ENCODE results near the gene EVI5.
"Not testable (repeated sequence)": the region's sequence is repeated elsewhere in the genome, so short reads cannot be mapped to it uniquely, and the experiment has no call there.

The EVI5 gene

GRCh38 chr1:92663775-92664174, 121.1 kb downstream of the EVI5 start:
- no peak for ATAC-seq (ENCODE audit: low read depth)
- DNase-seq (ENCODE audit: low spot score): no peak
- no peaks in the 10 kb centered on the region for H3K9me3 ChIP-seq (ENCODE audit: severe bottlenecking)
- TF ChIP-seq CTCF (IDR thresholded peaks at IDR 0.05; ENCODE audit: poor library complexity, severe bottlenecking): no peak
- H3K27ac ChIP-seq (ENCODE audit: poor library complexity, severe bottlenecking): no peak overlapping the region
- no peak overlapping the region for H3K4me3 ChIP-seq (ENCODE audit: severe bottlenecking)
- no peaks in the 10 kb centered on the region for H3K4me1 ChIP-seq (ENCODE audit: insufficient read depth, poor library complexity, severe bottlenecking)
- peaks cover 30% of the 10 kb centered on the region for H3K36me3 ChIP-seq (ENCODE audit: low read depth)
- no peaks in the 10 kb centered on the region for H3K27me3 ChIP-seq (ENCODE audit: insufficient read depth, poor library complexity, severe bottlenecking)

GRCh38 chr1:92662048-92662447, 122.9 kb downstream of the EVI5 start:
- Histone ChIP-seq H3K27ac (ENCODE audit: poor library complexity, severe bottlenecking) (no peak overlapping the region), H3K4me1 (ENCODE audit: insufficient read depth, poor library complexity, severe bottlenecking) (no peaks in the 10 kb centered on the region), H3K36me3 (ENCODE audit: low read depth) (peaks cover 32% of the 10 kb centered on the region), H3K9me3 (ENCODE audit: severe bottlenecking) (no peaks in the 10 kb centered on the region), H3K27me3 (ENCODE audit: insufficient read depth, poor library complexity, severe bottlenecking) (no peaks in the 10 kb centered on the region), H3K4me3 (ENCODE audit: severe bottlenecking) (no peak overlapping the region)
- TF ChIP-seq CTCF (IDR thresholded peaks at IDR 0.05; ENCODE audit: poor library complexity, severe bottlenecking): no peak
- ATAC-seq (ENCODE audit: low read depth) (no peak), DNase-seq (ENCODE audit: low spot score) (no peak)

GRCh38 chr1:92657701-92658100, 127.2 kb downstream of the EVI5 start:
- ATAC-seq (ENCODE audit: low read depth) (no peak), DNase-seq (ENCODE audit: low spot score) (no peak)
- Histone ChIP-seq H3K27ac (ENCODE audit: poor library complexity, severe bottlenecking) (no peak overlapping the region), H3K4me1 (ENCODE audit: insufficient read depth, poor library complexity, severe bottlenecking) (no peaks in the 10 kb centered on the region), H3K27me3 (ENCODE audit: insufficient read depth, poor library complexity, severe bottlenecking) (no peaks in the 10 kb centered on the region), H3K36me3 (ENCODE audit: low read depth) (peaks cover 34% of the 10 kb centered on the region), H3K4me3 (ENCODE audit: severe bottlenecking) (no peak overlapping the region), H3K9me3 (ENCODE audit: severe bottlenecking) (peaks cover 6% of the 10 kb centered on the region)
- TF ChIP-seq CTCF (IDR thresholded peaks at IDR 0.05; ENCODE audit: poor library complexity, severe bottlenecking): no peak

- DNase-seq (ENCODE audit: low spot score): no peak
- no peaks in the 10 kb centered on the region for H3K27me3 ChIP-seq (ENCODE audit: insufficient read depth, poor library complexity, severe bottlenecking)
- no peak for TF ChIP-seq CTCF (IDR thresholded peaks at IDR 0.05; ENCODE audit: poor library complexity, severe bottlenecking)
- no peaks in the 10 kb centered on the region for H3K4me1 ChIP-seq (ENCODE audit: insufficient read depth, poor library complexity, severe bottlenecking)
- no peak for ATAC-seq (ENCODE audit: low read depth)
- no peak overlapping the region for H3K27ac ChIP-seq (ENCODE audit: poor library complexity, severe bottlenecking)
- no peak overlapping the region for H3K4me3 ChIP-seq (ENCODE audit: severe bottlenecking)
- H3K36me3 ChIP-seq (ENCODE audit: low read depth): peaks cover 23% of the 10 kb centered on the region
- peaks cover 6% of the 10 kb centered on the region for H3K9me3 ChIP-seq (ENCODE audit: severe bottlenecking)
Measured at GRCh38 chr1:92655197-92655801, 129.6 kb downstream of the EVI5 start.

GRCh38 chr1:92653605-92654381, 131.1 kb downstream of the EVI5 start:
- no peak overlapping the region for H3K27ac ChIP-seq (ENCODE audit: poor library complexity, severe bottlenecking)
- DNase-seq (ENCODE audit: low spot score) (no peak), ATAC-seq (ENCODE audit: low read depth) (peak; percentile 40; the same call in 1 of the 3 replicates)
- no peak for TF ChIP-seq CTCF (IDR thresholded peaks at IDR 0.05; ENCODE audit: poor library complexity, severe bottlenecking)
- no peak overlapping the region for H3K4me3 ChIP-seq (ENCODE audit: severe bottlenecking)
- no peaks in the 10 kb centered on the region for H3K27me3 ChIP-seq (ENCODE audit: insufficient read depth, poor library complexity, severe bottlenecking)
- peaks cover 14% of the 10 kb centered on the region for H3K36me3 ChIP-seq (ENCODE audit: low read depth)
- no peaks in the 10 kb centered on the region for H3K4me1 ChIP-seq (ENCODE audit: insufficient read depth, poor library complexity, severe bottlenecking)
- H3K9me3 ChIP-seq (ENCODE audit: severe bottlenecking): peaks cover 6% of the 10 kb centered on the region

- H3K36me3 ChIP-seq (ENCODE audit: low read depth); H3K9me3 ChIP-seq (ENCODE audit: severe bottlenecking); H3K27me3 ChIP-seq (ENCODE audit: insufficient read depth, poor library complexity, severe bottlenecking); ATAC-seq (ENCODE audit: low read depth); H3K4me1 ChIP-seq (ENCODE audit: insufficient read depth, poor library complexity, severe bottlenecking); DNase-seq (ENCODE audit: low spot score); H3K4me3 ChIP-seq (ENCODE audit: severe bottlenecking); H3K27ac ChIP-seq (ENCODE audit: poor library complexity, severe bottlenecking): not testable (repeated sequence)
Measured at GRCh38 chr1:92640686-92641085, 144.2 kb downstream of the EVI5 start.
